Occipital lobe (tissue), 2 donors: Measurements from ENCODE around the gene TTLL10. TPM values are rescaled to one million over a fixed set of nuclear protein-coding genes. Genes with fewer than 3 reads are reported as not detected.

Source experiments
- DNase-seq: peaks from one replicate; lab custom pipeline; 2025; lab: John Stamatoyannopoulos, UW
- total RNA-seq: library from RNA; depleted of rRNA; stranded (reverse); fragments of >200 nt; gene quantifications from one replicate; pipeline ENCODE4 v1.2.3, GENCODE V29; 2014

Gene TTLL10
- total RNA-seq, 1 donor from 2014 or later, result not detected

GRCh38 chr1:1204998-1205768 is 31.5 kb downstream of the TTLL10 start:
- DNase-seq, result no peak

GRCh38 chr1:1205769-1206375 is 32.2 kb downstream of the TTLL10 start:
- DNase-seq, result no peak

DNA sequence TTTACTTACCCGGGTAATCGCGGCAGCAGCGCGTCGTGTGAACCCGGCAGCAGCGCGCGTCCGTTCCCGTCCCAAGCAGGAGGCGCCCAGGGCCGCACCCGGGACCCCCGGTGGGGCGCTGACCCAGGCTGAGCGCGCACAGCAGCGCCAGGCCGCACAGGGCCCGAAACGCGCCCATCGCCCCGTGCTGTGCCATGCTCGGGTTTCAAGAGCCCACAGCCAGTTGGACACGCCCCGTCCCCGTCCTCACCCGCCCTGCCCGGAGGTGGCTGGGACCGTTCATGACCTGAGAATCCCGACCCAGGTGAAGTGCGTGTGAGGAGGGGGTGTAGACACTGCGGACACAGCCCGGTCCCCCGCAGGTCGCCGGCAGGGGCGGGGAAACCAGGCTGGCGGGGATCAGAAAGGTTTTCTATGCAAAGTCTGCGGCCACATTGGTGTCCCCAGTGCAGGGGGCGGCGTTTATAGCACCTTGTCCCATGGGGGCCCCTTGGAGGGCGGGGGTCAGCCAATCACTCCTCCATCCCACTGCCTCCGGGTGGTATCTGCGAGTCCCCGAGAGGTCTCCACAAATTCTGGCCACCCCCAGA is 32.8 kb downstream of the TTLL10 start, which contains the start of gene TNFRSF18:
Gene TNFRSF18 (minus strand): TSS at position 217 of the 590 bp plus-strand sequence. CDS start 21 bp downstream, at position 196.
- DNase-seq, result no peak

DNA sequence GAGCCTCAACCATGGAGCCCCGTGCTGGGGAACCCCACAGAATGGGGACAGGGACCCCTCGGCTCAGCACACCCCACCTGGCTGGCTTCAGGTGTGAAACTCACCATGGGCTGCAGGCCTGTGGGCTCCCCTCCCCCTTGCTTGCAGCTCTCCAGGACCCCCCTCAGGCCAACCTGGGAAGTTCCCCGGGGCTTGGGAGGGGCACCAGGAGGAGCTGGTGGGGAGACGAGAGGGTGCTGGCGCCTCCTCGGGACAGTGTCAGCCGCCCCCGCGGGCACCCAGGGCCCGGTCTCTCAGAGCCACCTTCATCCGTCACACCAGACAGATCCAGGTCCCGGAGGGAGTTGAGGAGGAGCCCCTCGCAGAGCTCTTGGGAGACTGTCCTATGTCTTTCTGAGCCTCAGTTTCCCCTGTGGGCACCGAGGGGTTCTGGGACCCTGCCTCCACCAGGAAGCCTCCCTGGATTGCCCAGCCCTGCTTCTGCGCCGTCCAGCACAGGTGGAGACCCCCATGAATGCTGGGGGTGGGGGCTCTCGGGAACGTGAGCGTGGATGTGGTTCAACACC is 33.4 kb downstream of the TTLL10 start:
- DNase-seq, result no peak

DNA sequence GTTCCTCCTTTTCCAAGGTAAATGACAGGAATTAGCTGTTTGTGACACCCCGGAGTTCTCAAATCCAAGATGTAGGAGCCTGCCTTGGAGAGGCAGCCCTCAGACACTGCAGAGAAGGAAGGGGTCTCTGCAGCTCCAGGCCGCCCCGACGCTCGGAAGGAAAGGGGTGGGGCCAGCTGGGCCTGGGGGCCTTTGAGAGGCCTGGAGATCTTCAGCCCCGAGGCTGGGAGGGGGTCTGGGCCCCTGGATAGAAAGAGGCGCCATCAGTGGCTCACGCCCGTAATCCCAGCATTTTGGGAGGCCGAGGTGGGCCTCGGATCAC is 33.9 kb downstream of the TTLL10 start:
- DNase-seq, result no peak

DNA sequence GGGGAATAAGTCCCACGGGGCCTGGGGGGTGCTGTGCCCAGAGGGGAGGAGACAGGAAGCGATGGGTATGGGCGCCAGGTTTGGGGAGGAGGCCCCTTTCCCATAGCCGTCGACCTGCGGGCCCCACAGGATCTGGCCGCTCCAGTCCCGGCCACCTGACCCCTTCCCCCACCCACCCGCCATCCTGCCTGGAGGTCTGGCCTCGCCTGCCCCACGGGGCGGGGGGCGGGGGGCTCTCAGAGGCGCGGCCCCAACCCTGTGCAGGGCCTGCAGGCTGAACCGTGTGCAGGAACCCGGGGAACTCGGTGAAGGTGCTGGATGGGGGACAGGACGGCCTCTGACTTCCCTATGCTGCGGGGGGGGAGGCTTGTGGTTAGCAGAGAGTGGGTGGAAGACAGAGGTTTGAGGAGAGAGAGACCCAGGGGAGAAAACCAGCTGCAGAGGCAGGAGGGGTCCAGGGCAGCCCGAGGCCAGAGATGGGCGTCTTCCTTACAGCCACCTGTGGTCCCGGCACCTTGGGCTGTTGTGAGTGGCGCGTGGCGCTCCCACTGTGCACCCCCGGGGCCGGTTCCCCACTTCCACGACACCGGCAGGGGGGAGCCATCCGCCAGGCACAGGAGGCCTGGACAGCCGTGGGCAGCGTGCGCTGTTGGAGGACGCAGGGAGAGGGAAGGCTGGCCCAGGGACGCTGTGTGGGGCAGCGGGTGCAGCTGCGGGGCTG is 35.2 kb downstream of the TTLL10 start:
- DNase-seq, result no peak

GRCh38 chr1:1210726-1211540 is 37.3 kb downstream of the TTLL10 start:
- no peak for DNase-seq

DNA sequence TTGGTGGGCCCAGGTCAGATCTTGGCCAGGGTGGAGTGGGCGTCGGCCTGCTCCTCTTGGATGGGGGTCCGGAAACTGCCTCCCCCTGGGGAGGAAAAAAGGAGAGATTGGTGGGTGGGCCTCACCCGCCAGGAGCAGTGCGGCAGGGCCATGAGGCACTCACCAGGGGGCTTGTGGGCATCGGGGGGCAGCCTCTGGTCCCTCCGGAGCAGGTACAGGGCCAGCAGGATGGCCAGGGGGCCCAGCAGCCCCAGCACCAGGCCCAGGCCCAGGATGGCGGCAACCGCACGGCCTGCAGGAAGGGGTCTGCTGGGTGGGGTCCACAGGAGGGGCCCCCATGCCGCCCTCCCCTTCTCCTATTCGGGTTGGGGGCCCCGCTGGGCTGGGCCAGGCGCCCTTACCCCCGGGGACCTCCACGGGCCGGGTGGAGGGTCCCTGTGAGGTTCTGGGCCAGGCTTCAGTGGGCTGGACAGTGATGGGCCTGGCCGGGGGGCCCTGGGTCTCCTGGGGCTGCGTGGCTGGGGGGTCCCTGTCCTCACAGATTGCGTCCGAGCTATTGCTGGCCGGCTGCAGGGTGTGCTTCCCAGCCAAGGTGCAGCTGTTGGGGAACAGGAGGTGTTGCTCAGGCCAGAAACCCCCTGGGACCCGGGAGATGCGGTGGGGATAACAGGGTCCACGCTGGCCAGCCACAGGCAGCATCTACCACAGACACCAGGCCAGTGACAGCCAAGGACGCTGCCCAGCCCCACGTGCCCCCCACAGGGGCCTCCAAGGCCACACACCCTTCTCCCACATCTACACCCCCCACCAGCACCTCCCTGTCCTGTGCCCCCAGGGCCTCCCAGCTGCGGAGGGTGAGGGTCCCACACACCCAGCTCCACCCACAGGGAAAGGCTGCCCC is 38.1 kb downstream of the TTLL10 start:
- no peak for DNase-seq

DNA sequence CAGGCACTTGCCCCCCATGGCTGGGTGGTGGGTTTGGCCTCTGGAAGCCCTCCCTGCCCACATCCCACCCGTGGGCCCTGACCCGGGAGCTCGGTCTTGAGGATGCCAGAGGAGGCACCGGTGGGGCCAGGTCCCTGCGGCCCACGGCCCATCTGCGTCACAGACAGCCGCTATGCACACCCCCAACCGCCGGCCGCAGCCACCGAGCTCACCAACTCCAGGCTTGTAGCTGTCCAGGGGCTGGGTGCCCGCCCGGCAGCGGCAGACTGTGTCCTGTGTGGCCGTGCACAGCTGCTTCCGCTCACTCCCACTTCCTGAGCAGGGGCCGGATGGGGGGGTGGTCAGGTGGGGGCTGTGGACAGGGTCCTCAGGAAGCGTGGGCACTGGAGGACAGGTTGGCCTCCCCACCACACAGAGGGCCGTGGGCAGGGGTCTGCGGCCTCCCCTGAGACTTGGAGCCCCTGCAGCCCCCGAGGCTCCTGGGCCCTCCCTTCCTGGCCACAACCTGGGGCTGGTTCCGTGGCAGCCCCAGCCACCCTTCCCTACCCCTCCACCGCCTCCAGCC is 39.2 kb downstream of the TTLL10 start:
- no peak for DNase-seq

DNA sequence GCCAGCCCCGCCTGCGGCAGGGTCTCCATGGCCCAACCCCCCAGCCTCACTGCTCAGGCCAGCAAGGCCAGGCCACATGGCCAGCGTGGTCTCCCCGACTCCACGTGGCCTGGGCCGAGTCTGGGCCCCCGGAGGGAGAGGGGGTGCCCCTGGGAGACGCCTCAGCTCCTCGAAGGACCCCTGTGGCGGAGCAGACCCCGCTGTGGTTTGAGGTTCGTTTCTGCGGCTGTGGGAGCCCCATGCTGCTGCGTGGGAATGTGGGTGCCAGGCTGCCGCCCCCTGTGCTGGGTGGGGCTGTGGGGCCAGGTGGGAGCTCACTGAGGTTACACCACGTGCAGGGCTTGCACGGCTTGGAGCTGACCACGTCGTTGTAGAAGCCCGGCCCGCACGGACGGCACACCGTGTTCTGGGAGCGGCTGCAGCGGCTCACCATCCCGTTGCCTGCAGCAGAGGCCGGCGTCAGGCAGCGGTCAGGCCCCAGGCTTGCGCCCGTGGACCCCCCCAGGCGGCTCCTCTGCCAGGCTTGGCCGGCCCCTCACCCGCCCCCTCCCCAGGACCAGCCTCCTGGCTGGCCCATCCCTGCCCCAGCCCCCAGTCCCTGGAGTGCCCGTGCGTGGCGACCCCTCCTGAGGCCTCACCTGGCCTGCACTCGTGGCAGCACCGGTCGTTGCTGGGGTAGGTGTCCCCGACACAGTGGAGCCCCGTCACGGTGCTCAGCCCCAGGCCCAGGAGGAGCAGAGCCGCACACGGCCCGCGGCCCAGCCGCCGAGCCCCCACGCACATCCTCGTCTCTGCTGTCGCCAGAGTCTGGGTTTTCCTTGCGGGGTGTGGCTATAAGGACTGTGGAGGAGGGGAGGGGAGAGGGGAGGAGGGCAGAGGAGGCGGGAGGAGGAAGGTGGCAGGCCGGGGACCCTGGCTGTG is 39.9 kb downstream of the TTLL10 start, which contains the start of gene TNFRSF4:
Gene TNFRSF4 (minus strand): TSS at position 809 of the 921 bp plus-strand sequence. CDS start 26 bp downstream, at position 783.
- DNase-seq, result no peak

GRCh38 chr1:1215080-1215676 is 41.5 kb downstream of the TTLL10 start:
- DNase-seq, result no peak

- no peak for DNase-seq
Measured at GRCh38 chr1:1215881-1216605, 42.4 kb downstream of the TTLL10 start.

DNA sequence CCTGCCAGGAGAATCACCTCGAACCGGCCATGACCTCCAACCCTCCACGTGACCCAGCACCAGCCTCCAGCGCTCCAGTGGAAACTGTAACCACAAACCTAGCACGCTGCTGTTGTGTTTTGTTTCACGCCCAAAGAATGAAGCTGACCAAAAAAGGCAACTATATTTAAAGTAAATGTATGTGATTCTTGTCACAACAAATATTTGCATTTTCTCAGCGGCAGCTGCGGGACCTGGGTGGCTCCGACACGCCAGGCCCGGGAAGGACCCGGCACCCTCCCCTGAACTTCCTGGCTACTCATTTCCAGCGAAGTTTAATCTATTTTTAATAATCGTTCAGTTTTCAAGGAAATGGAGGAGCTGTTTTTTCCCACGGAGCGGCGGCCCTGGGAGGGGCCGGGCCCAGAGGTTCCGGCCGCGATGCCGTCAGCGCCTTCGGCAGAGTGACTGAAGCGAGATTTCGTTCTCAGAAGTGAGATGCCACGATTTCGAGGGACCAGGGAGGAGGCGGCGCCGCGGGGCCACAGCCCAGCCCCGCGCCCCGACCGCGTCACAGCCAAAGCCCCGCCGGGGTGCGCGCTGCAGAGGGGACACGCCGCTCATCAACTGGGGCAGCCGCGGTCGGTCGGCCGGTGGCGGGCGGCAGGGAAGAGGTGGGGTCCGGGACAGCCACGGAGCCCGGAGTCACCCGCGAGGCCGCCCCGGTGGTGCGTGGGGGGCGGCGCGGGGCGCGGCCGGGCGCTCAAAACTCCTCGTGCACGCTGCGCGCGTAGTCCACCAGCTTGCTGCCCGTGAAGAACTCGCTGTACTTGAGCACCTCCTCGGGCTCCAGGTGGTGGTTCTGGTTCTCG is 43.3 kb downstream of the TTLL10 start:
- no peak for DNase-seq

GRCh38 chr1:1217621-1218523 is 44.2 kb downstream of the TTLL10 start:
- DNase-seq, result no peak

- no peak for DNase-seq
Measured at GRCh38 chr1:1218524-1219200, 45.0 kb downstream of the TTLL10 start.
